ENCODE measurements around the gene CRYGN.

DNA sequence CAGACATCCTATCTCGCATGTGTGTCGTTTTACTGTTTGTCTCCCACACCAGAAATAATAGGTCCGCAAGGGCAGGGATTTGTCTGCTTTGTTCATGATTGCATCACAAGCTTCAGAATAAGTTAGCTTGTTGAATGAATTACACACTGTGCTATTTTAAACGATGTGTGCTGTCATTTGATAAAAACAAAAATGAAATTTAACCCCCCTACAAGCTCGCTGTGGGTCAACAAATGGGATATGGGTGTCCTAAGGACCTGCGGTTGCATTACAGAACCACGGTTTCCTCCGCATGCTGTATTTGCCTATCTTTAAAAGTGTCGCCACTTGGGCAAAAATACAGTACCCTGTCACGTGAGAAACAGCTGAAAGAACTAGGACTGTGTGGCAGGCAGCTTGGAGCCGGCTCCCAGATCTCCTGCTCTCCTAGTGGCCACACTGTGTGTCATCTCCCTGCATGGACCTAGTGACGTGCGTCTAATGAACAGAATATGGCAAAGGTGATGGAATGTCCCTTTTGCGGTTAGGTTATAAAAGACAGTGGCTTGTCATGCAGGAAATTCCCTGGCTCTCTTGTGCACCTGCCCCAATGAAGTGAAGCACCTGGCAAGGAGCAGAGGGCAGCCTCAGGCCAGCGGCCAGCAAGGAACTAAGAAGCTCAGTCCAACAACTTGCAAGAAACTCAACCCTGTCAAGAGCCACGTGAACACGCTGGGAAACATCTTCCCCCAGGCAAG, 32.9 kb upstream of the CRYGN start:
- no peak for TF ChIP-seq CTCF (IDR thresholded peaks at IDR 0.05; ENCODE audit: low read depth, low read length, missing input control)
- TF ChIP-seq, protein P1, sequence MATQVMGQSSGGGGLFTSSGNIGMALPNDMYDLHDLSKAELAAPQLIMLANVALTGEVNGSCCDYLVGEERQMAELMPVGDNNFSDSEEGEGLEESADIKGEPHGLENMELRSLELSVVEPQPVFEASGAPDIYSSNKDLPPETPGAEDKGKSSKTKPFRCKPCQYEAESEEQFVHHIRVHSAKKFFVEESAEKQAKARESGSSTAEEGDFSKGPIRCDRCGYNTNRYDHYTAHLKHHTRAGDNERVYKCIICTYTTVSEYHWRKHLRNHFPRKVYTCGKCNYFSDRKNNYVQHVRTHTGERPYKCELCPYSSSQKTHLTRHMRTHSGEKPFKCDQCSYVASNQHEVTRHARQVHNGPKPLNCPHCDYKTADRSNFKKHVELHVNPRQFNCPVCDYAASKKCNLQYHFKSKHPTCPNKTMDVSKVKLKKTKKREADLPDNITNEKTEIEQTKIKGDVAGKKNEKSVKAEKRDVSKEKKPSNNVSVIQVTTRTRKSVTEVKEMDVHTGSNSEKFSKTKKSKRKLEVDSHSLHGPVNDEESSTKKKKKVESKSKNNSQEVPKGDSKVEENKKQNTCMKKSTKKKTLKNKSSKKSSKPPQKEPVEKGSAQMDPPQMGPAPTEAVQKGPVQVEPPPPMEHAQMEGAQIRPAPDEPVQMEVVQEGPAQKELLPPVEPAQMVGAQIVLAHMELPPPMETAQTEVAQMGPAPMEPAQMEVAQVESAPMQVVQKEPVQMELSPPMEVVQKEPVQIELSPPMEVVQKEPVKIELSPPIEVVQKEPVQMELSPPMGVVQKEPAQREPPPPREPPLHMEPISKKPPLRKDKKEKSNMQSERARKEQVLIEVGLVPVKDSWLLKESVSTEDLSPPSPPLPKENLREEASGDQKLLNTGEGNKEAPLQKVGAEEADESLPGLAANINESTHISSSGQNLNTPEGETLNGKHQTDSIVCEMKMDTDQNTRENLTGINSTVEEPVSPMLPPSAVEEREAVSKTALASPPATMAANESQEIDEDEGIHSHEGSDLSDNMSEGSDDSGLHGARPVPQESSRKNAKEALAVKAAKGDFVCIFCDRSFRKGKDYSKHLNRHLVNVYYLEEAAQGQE (IDR thresholded peaks at IDR 0.05): no peak

All from liver (tissue), 2 donors.